Hepatocyte (in vitro differentiated cells): Measurements from ENCODE around the gene TRIM16.
"Not testable (repeated sequence)": the region's sequence is repeated elsewhere in the genome, so short reads cannot be mapped to it uniquely, and the experiment has no call there.

Source experiments
- CTCF ChIP-seq: fragments of 200-600 bp; sonication (generic); IDR thresholded peaks from 2 replicates; pipeline ENCODE4 v1.5.1; 2016; ENCODE audit warnings: antibody characterized with exemption, mild to moderate bottlenecking; ENCODE audit not compliant: poor library complexity
- EZH2 ChIP-seq: fragments of 200-600 bp; sonication (generic); IDR thresholded peaks from 2 replicates; pipeline ENCODE4 v1.6.1; 2016; ENCODE audit warnings: antibody characterized with exemption, mild to moderate bottlenecking, borderline replicate concordance
- EZH2phosphoT487 ChIP-seq: fragments of 200-600 bp; sonication (generic); IDR thresholded peaks from one replicate; pipeline ENCODE4 v1.6.1; 2018; ENCODE audit warnings: antibody characterized with exemption, mild to moderate bottlenecking, low read depth, moderate library complexity; ENCODE audit not compliant: unreplicated experiment, severe bottlenecking

- not testable (repeated sequence) for TF ChIP-seq CTCF, EZH2, EZH2phosphoT487
Observed at GRCh38 chr17:15645099-15645941, 38.8 kb downstream of the TRIM16 start.
